Adrenal gland (tissue), 5 donors: Measurements from ENCODE around the gene ILF2.

ENCODE experiments used
- CTCF ChIP-seq, 6 experiments: fragments of 450-650 bp in 4 of 6; fragments of 200-600 bp in 2 of 6; sonication (generic) in 1 of 6; IDR thresholded peaks; 1 replicate in 5 of 6; 2 replicates in 1 of 6; pipeline versions ENCODE4 v1.5.1 to v1.8.0; 2016 to 2021; ENCODE audit warnings: antibody characterized with exemption in 6 of 6, mild to moderate bottlenecking in 2 of 6, moderate library complexity in 1 of 6
- POLR2A ChIP-seq, 2 donors: fragments of 450-650 bp; IDR thresholded peaks; one replicate each; pipeline ENCODE4 v1.6.1; 2017; ENCODE audit warnings: antibody characterized with exemption in 2 of 2, mild to moderate bottlenecking in 2 of 2, moderate library complexity in 1 of 2
- donor health status: DM: no; HTN: no; CAD: no.

- TF ChIP-seq POLR2A (IDR thresholded peaks at IDR 0.05) (no peak), CTCF (IDR thresholded peaks at IDR 0.05) (no peak)
Measured at GRCh38 chr1:153673511-153673910, 2.7 kb upstream of the ILF2 start.
